ENCODE data around the gene C1QL2.
A peak's percentile ranks its signal among the peaks of the same experiment; 100 is the strongest.

C1QL2 gene

GRCh38 chr2:119190321-119191111, 32.0 kb upstream of the C1QL2 start:
- Mint-ChIP-seq H3K4me1 (ENCODE audit: low read depth) (no peaks in the 10 kb centered on the region), H3K36me3 (ENCODE audit: low read depth) (no peaks in the 10 kb centered on the region), H3K27ac (no peak overlapping the region), H3K27me3 (peaks cover 35% of the 10 kb centered on the region), H3K4me3 (no peak overlapping the region), H3K9me3 (no peaks in the 10 kb centered on the region)
- DNase-seq = no peak

GRCh38 chr2:119184512-119184911, 26.0 kb upstream of the C1QL2 start:
- H3K4me3 Mint-ChIP-seq = no peak overlapping the region
- no peak overlapping the region for H3K27ac Mint-ChIP-seq
- H3K36me3 Mint-ChIP-seq (ENCODE audit: low read depth) = no peaks in the 10 kb centered on the region
- no peaks in the 10 kb centered on the region for H3K4me1 Mint-ChIP-seq (ENCODE audit: low read depth)
- no peak for DNase-seq
- peaks cover 9% of the 10 kb centered on the region for H3K27me3 Mint-ChIP-seq
- no peaks in the 10 kb centered on the region for H3K9me3 Mint-ChIP-seq

- Mint-ChIP-seq H3K36me3 (ENCODE audit: low read depth) (no peaks in the 10 kb centered on the region), H3K4me3 (no peak overlapping the region)
These were observed 23.4 kb upstream of the C1QL2 start for GRCh38 chr2:119181791-119182445.

GRCh38 chr2:119181391-119181790, 22.8 kb upstream of the C1QL2 start:
- H3K27ac Mint-ChIP-seq = no peak overlapping the region
- H3K4me3 Mint-ChIP-seq = no peak overlapping the region
- no peak for DNase-seq
- H3K36me3 Mint-ChIP-seq (ENCODE audit: low read depth) = no peaks in the 10 kb centered on the region
- H3K27me3 Mint-ChIP-seq = no peaks in the 10 kb centered on the region
- H3K4me1 Mint-ChIP-seq (ENCODE audit: low read depth) = no peaks in the 10 kb centered on the region
- no peaks in the 10 kb centered on the region for H3K9me3 Mint-ChIP-seq

More at GRCh38 chr2:119181791-119182445, 23.4 kb upstream of the C1QL2 start:
- Mint-ChIP-seq H3K27me3 (no peaks in the 10 kb centered on the region), H3K9me3 (no peaks in the 10 kb centered on the region), H3K4me1 (ENCODE audit: low read depth) (no peaks in the 10 kb centered on the region), H3K27ac (no peak overlapping the region)
- DNase-seq = no peak

GRCh38 chr2:119180892-119181291, 22.3 kb upstream of the C1QL2 start:
- Mint-ChIP-seq H3K4me1 (ENCODE audit: low read depth) (no peaks in the 10 kb centered on the region), H3K36me3 (ENCODE audit: low read depth) (no peaks in the 10 kb centered on the region), H3K4me3 (no peak overlapping the region), H3K9me3 (no peaks in the 10 kb centered on the region), H3K27me3 (no peaks in the 10 kb centered on the region), H3K27ac (no peak overlapping the region)
- DNase-seq = no peak

GRCh38 chr2:119179991-119180390, 21.4 kb upstream of the C1QL2 start:
- no peaks in the 10 kb centered on the region for H3K9me3 Mint-ChIP-seq
- no peak overlapping the region for H3K4me3 Mint-ChIP-seq
- no peaks in the 10 kb centered on the region for H3K36me3 Mint-ChIP-seq (ENCODE audit: low read depth)
- DNase-seq = no peak
- H3K27ac Mint-ChIP-seq = no peak overlapping the region
- H3K4me1 Mint-ChIP-seq (ENCODE audit: low read depth) = no peaks in the 10 kb centered on the region
- H3K27me3 Mint-ChIP-seq = no peaks in the 10 kb centered on the region

- H3K27me3 Mint-ChIP-seq = no peaks in the 10 kb centered on the region
- H3K9me3 Mint-ChIP-seq = no peaks in the 10 kb centered on the region
- H3K36me3 Mint-ChIP-seq (ENCODE audit: low read depth) = no peaks in the 10 kb centered on the region
- no peak for DNase-seq
- no peak overlapping the region for H3K4me3 Mint-ChIP-seq
- no peaks in the 10 kb centered on the region for H3K4me1 Mint-ChIP-seq (ENCODE audit: low read depth)
- no peak overlapping the region for H3K27ac Mint-ChIP-seq
These were observed 20.7 kb upstream of the C1QL2 start for GRCh38 chr2:119179202-119179601.

GRCh38 chr2:119178776-119179175, 20.2 kb upstream of the C1QL2 start:
- Mint-ChIP-seq H3K9me3 (no peaks in the 10 kb centered on the region), H3K36me3 (ENCODE audit: low read depth) (no peaks in the 10 kb centered on the region), H3K27ac (no peak overlapping the region), H3K4me1 (ENCODE audit: low read depth) (no peaks in the 10 kb centered on the region), H3K27me3 (no peaks in the 10 kb centered on the region), H3K4me3 (no peak overlapping the region)
- DNase-seq = no peak

GRCh38 chr2:119177838-119178190, 19.3 kb upstream of the C1QL2 start:
- Mint-ChIP-seq H3K9me3 (no peaks in the 10 kb centered on the region), H3K4me3 (no peak overlapping the region), H3K36me3 (ENCODE audit: low read depth) (no peaks in the 10 kb centered on the region), H3K27me3 (no peaks in the 10 kb centered on the region), H3K4me1 (ENCODE audit: low read depth) (no peaks in the 10 kb centered on the region), H3K27ac (no peak overlapping the region)
- DNase-seq = no peak

- Mint-ChIP-seq H3K27ac (no peak overlapping the region), H3K4me1 (ENCODE audit: low read depth) (no peaks in the 10 kb centered on the region), H3K9me3 (no peaks in the 10 kb centered on the region), H3K4me3 (no peak overlapping the region), H3K27me3 (no peaks in the 10 kb centered on the region), H3K36me3 (ENCODE audit: low read depth) (no peaks in the 10 kb centered on the region)
- DNase-seq = no peak
These were observed 18.8 kb upstream of the C1QL2 start for GRCh38 chr2:119177171-119177837.

GRCh38 chr2:119175517-119175916, 17.0 kb upstream of the C1QL2 start:
- Mint-ChIP-seq H3K4me1 (ENCODE audit: low read depth) (no peaks in the 10 kb centered on the region), H3K4me3 (no peak overlapping the region), H3K27me3 (no peaks in the 10 kb centered on the region), H3K36me3 (ENCODE audit: low read depth) (no peaks in the 10 kb centered on the region), H3K27ac (no peak overlapping the region), H3K9me3 (no peaks in the 10 kb centered on the region)
- DNase-seq = no peak

GRCh38 chr2:119174993-119175347, 16.4 kb upstream of the C1QL2 start:
- no peak overlapping the region for H3K27ac Mint-ChIP-seq
- no peak overlapping the region for H3K4me3 Mint-ChIP-seq
- DNase-seq = no peak
- no peaks in the 10 kb centered on the region for H3K9me3 Mint-ChIP-seq
- no peaks in the 10 kb centered on the region for H3K36me3 Mint-ChIP-seq (ENCODE audit: low read depth)
- H3K27me3 Mint-ChIP-seq = no peaks in the 10 kb centered on the region
- no peaks in the 10 kb centered on the region for H3K4me1 Mint-ChIP-seq (ENCODE audit: low read depth)

GRCh38 chr2:119174216-119174992, 15.9 kb upstream of the C1QL2 start:
- Mint-ChIP-seq H3K27me3 (peaks cover under 1% of the 10 kb centered on the region), H3K4me3 (no peak overlapping the region), H3K36me3 (ENCODE audit: low read depth) (no peaks in the 10 kb centered on the region), H3K4me1 (ENCODE audit: low read depth) (no peaks in the 10 kb centered on the region), H3K27ac (no peak overlapping the region), H3K9me3 (no peaks in the 10 kb centered on the region)
- peak; percentile 72 for DNase-seq

- H3K27ac Mint-ChIP-seq = no peak overlapping the region
These were observed 15.1 kb upstream of the C1QL2 start for GRCh38 chr2:119173556-119174060.

More at GRCh38 chr2:119173556-119174060, 15.1 kb upstream of the C1QL2 start:
- Mint-ChIP-seq H3K4me3 (no peak overlapping the region), H3K9me3 (no peaks in the 10 kb centered on the region), H3K4me1 (ENCODE audit: low read depth) (no peaks in the 10 kb centered on the region), H3K27me3 (peaks cover 3% of the 10 kb centered on the region), H3K36me3 (ENCODE audit: low read depth) (no peaks in the 10 kb centered on the region)
- no peak for DNase-seq
